GM23338 (cell line): ENCODE data around the gene ARFIP1. TPM values are rescaled to one million over a fixed set of nuclear protein-coding genes. Genes with fewer than 3 reads are reported as not detected.

Source experiments
- ATAC-seq: fragments of 200-7000 bp; cut with Tn5 transposase; 3 replicates; pipeline ENCODE4 v1.9.1; 2020
- DNase-seq: peaks from one replicate; pipeline ENCODE4 v3.0.0-alpha.2; 2015; ENCODE audit warnings: low spot score
- H2AFZ ChIP-seq: fragments of 200-600 bp; sonication (generic); 2 replicates; pipeline ENCODE4 v1.8.0; 2016; ENCODE audit warnings: antibody characterized with exemption, mild to moderate bottlenecking, moderate library complexity
- H3F3A ChIP-seq: fragments of 200-600 bp; sonication (generic); replicated peaks from 2 replicates; pipeline ENCODE4 v1.8.0; 2017; ENCODE audit warnings: antibody characterized with exemption, mixed run types, low read depth
- H3K27ac ChIP-seq: fragments of 200-600 bp; sonication (generic); 2 replicates; pipeline ENCODE4 v1.6.1; 2016; ENCODE audit warnings: low read depth
- H3K27me3 ChIP-seq: fragments of 200-600 bp; sonication (generic); 2 replicates; pipeline ENCODE4 v1.8.0; 2016; ENCODE audit warnings: mild to moderate bottlenecking, mixed run types, moderate library complexity; ENCODE audit not compliant: insufficient read depth
- H3K36me3 ChIP-seq: fragments of 200-600 bp; sonication (generic); 2 replicates; pipeline ENCODE4 v1.8.0; 2016; ENCODE audit warnings: mild to moderate bottlenecking; ENCODE audit not compliant: insufficient read depth
- H3K4me1 ChIP-seq: fragments of 200-600 bp; sonication (generic); 2 replicates; pipeline ENCODE4 v1.8.0; 2016; ENCODE audit warnings: mild to moderate bottlenecking, moderate library complexity; ENCODE audit not compliant: insufficient read depth
- H3K4me2 ChIP-seq: fragments of 200-600 bp; sonication (generic); 2 replicates; pipeline ENCODE4 v1.7.1; 2017; ENCODE audit warnings: mixed run types
- H3K4me3 ChIP-seq: fragments of 200-600 bp; sonication (generic); 2 replicates; pipeline ENCODE4 v1.6.1; 2016; ENCODE audit warnings: mixed run types
- H3K79me2 ChIP-seq: fragments of 200-600 bp; sonication (generic); replicated peaks from 2 replicates; pipeline ENCODE4 v1.8.0; 2017; ENCODE audit warnings: mild to moderate bottlenecking; ENCODE audit not compliant: insufficient read depth
- H3K9me2 ChIP-seq: fragments of 200-600 bp; sonication (generic); 2 replicates; pipeline ENCODE4 v1.8.0; 2017; ENCODE audit not compliant: insufficient read depth
- H4K20me1 ChIP-seq: fragments of 200-600 bp; sonication (generic); replicated peaks from 2 replicates; pipeline ENCODE4 v1.8.0; 2017; ENCODE audit warnings: mild to moderate bottlenecking; ENCODE audit not compliant: insufficient read depth
- H3K27ac Mint-ChIP-seq: 2 replicates; pipeline ENCODE4 v1.8.0; 2020; ENCODE audit warnings: inconsistent platforms, mild to moderate bottlenecking, moderate library complexity, mixed read lengths
- H3K27me3 Mint-ChIP-seq: 3 replicates; pipeline ENCODE4 v1.8.0; 2022; ENCODE audit warnings: low read depth, mild to moderate bottlenecking, moderate library complexity, mixed read lengths, inconsistent platforms; ENCODE audit not compliant: insufficient read depth, poor library complexity
- H3K36me3 Mint-ChIP-seq: 3 replicates; pipeline ENCODE4 v1.8.0; 2021; ENCODE audit warnings: low read depth, mild to moderate bottlenecking, inconsistent platforms, moderate library complexity, mixed read lengths
- H3K4me1 Mint-ChIP-seq: 3 replicates; pipeline ENCODE4 v1.8.0; 2020; ENCODE audit warnings: mild to moderate bottlenecking, inconsistent platforms, mixed read lengths
- H3K4me3 Mint-ChIP-seq: 3 replicates; pipeline ENCODE4 v1.8.0; 2021; ENCODE audit warnings: moderate library complexity, mild to moderate bottlenecking, inconsistent platforms, mixed read lengths
- H3K9me3 Mint-ChIP-seq: 3 replicates; pipeline ENCODE4 v1.8.0; 2020; ENCODE audit warnings: moderate library complexity, mild to moderate bottlenecking, inconsistent platforms, mixed read lengths
- CTCF ChIP-seq, 2 experiments: fragments of 200-600 bp in 1 of 2; sonication (generic) in 1 of 2; conservative IDR thresholded peaks; 2 replicates each; pipeline versions ENCODE4 v1.5.1 to v1.6.1; 2016 to 2017; ENCODE audit warnings: antibody characterized with exemption in 2 of 2, low read depth in 2 of 2, mild to moderate bottlenecking in 2 of 2, moderate library complexity in 1 of 2
- EZH2 ChIP-seq: fragments of 200-600 bp; sonication (generic); IDR thresholded peaks from one replicate; pipeline ENCODE4 v1.8.0; 2017; ENCODE audit warnings: antibody characterized with exemption, mild to moderate bottlenecking, low read depth; ENCODE audit not compliant: unreplicated experiment
- EZH2phosphoT487 ChIP-seq: fragments of 200-600 bp; sonication (generic); IDR thresholded peaks from one replicate; pipeline ENCODE4 v1.8.1; 2018; ENCODE audit warnings: antibody characterized with exemption; ENCODE audit not compliant: unreplicated experiment
- NANOG ChIP-seq: IDR thresholded peaks from 2 replicates; pipeline ENCODE4 v1.6.1; 2016; ENCODE audit warnings: antibody characterized with exemption, borderline replicate concordance
- STAT1 ChIP-seq: IDR thresholded peaks from one replicate; pipeline ENCODE4 v1.6.1; 2016; ENCODE audit warnings: antibody characterized with exemption; ENCODE audit not compliant: unreplicated experiment
- ZNF331 ChIP-seq: fragments of 250-450 bp; sonication (Bioruptor Pico); IDR thresholded peaks from 2 replicates; pipeline ENCODE4 v1.5.0; 2020; ENCODE audit warnings: low read depth, mild to moderate bottlenecking, moderate library complexity
- ZNF462 ChIP-seq: fragments of 250-450 bp; sonication (Bioruptor Pico); IDR thresholded peaks from 2 replicates; pipeline ENCODE4 v1.5.0; 2020; ENCODE audit warnings: mild to moderate bottlenecking, moderate library complexity
- polyA plus RNA-seq: library from polyadenylated mRNA; unstranded; fragments of >200 nt; fragmentation: Nextera tagmentation; extraction: Ambion mirVana; gene quantifications from 2 replicates; pipeline ENCODE4 v1.2.1, GENCODE V29; 2016
- total RNA-seq: library from RNA; depleted of rRNA; stranded (reverse); fragments of >200 nt; shearing (Covaris generic); gene quantifications from 2 replicates; pipeline ENCODE4 v1.2.3, GENCODE V29; 2014
- TF ChIP-seq, protein P1 (sequence below): IDR thresholded peaks from one replicate; pipeline ENCODE4 v1.6.1; 2018; ENCODE audit warnings: antibody characterized with exemption; ENCODE audit not compliant: unreplicated experiment

The ARFIP1 gene
- total and polyA plus RNA-seq, 2 experiments from 2014 or later = 46.0 to 49.6 TPM

DNA sequence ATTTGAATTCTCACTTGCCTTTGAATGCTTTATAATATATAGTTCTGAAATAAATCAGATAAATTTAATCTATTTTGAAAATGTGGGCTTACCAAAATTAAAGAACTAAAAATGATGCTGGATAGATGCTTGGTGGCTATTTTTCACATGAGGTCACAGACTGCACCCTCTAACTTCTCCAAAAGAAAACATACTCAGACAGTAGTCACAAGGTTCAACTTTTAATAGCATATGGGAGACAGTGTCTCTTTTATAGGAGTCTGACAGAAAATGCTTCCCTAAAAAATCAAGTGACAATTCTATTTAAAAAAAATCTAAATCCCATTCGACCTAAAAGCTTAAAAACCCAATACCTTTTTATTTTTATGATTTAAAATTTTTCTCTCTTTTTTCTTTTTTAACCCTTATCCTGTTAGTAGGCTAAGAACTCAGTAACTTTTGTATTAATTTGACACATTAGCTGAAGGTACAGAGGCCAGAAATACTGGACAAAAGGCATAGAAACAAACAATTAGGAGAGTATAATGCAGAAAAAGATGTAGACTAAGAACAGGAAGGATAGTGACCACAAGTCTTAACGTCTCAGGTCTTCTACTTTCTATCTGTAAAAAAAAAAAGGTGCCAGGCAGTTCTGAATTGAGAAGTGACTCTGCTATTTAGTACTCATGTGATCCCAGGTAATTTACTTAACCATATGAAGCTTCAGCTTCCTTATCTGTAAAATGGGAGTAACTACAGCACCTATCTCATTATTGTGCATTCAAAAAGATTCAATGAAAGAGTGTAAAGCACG, 7.8 kb upstream of the ARFIP1 start:
- no peaks in the 10 kb centered on the region for H3K9me2 ChIP-seq
- H3K27me3 Mint-ChIP-seq = peaks cover 2% of the 10 kb centered on the region
- H2AFZ ChIP-seq = no peak overlapping the region
- ATAC-seq (no peak), DNase-seq (no peak)
- H3F3A ChIP-seq = no peaks in the 10 kb centered on the region
- no peaks in the 10 kb centered on the region for H3K36me3 Mint-ChIP-seq
- no peak overlapping the region for H3K27ac Mint-ChIP-seq
- no peaks in the 10 kb centered on the region for H4K20me1 ChIP-seq
- TF ChIP-seq EZH2phosphoT487 = no peak
- no peak for TF ChIP-seq CTCF (conservative IDR thresholded peaks at IDR 0.05; ENCODE audit: low read depth in 2 of 2)
- no peak overlapping the region for H3K27ac ChIP-seq
- H3K27me3 ChIP-seq = no peaks in the 10 kb centered on the region
- 0 out of 2 replicates have a peak, but pooled peaks cover 4% of the 10 kb centered on the region for H3K79me2 ChIP-seq
- no peak overlapping the region for H3K4me3 Mint-ChIP-seq
- no peak overlapping the region for H3K4me2 ChIP-seq
- H3K4me1 Mint-ChIP-seq = no peaks in the 10 kb centered on the region
- no peak overlapping the region for H3K4me3 ChIP-seq
- no peaks in the 10 kb centered on the region for H3K4me1 ChIP-seq
- H3K36me3 ChIP-seq = no peaks in the 10 kb centered on the region
- no peaks in the 10 kb centered on the region for H3K9me3 Mint-ChIP-seq

DNA sequence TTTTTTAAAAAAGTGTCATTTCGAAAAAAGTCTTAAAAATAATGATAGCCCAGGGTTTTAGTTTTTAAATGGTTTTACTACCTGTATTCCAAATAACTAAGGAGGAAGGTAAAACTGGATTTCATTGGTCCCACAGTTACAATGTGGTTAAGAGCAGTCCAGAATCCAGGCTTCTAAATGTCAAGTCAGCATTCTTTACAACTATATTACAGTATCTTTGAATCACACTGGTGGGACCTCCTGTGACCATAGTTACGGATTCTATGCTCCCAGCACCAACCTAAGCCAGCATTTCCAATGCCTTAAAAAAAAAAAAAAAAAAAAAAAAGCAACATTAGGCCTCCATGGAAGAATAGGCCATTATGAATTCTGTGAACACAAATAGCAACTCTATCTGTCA, 6.4 kb upstream of the ARFIP1 start:
- Histone ChIP-seq H3K27me3 (no peaks in the 10 kb centered on the region), H3K4me3 (no peak overlapping the region), H3K9me2 (no peaks in the 10 kb centered on the region), H3K27ac (no peak overlapping the region), H4K20me1 (no peaks in the 10 kb centered on the region), H3K4me1 (peaks cover 1% of the 10 kb centered on the region; the same call in 1 of the 2 replicates), H3K36me3 (no peaks in the 10 kb centered on the region), H2AFZ (no peak overlapping the region), H3K79me2 (peaks cover 8% of the 10 kb centered on the region; the same call in 1 of the 2 replicates), H3F3A (no peaks in the 10 kb centered on the region), H3K4me2 (no peak overlapping the region)
- DNase-seq = no peak
- Mint-ChIP-seq H3K36me3 (no peaks in the 10 kb centered on the region), H3K9me3 (no peaks in the 10 kb centered on the region), H3K27ac (no peak overlapping the region), H3K27me3 (peaks cover 2% of the 10 kb centered on the region), H3K4me3 (no peak overlapping the region), H3K4me1 (peaks cover 7% of the 10 kb centered on the region; the same call in 2 of the 3 replicates)
- ATAC-seq = no peak
- TF ChIP-seq ZNF331 = no peak
- TF ChIP-seq NANOG = no peak
- TF ChIP-seq, protein P1, sequence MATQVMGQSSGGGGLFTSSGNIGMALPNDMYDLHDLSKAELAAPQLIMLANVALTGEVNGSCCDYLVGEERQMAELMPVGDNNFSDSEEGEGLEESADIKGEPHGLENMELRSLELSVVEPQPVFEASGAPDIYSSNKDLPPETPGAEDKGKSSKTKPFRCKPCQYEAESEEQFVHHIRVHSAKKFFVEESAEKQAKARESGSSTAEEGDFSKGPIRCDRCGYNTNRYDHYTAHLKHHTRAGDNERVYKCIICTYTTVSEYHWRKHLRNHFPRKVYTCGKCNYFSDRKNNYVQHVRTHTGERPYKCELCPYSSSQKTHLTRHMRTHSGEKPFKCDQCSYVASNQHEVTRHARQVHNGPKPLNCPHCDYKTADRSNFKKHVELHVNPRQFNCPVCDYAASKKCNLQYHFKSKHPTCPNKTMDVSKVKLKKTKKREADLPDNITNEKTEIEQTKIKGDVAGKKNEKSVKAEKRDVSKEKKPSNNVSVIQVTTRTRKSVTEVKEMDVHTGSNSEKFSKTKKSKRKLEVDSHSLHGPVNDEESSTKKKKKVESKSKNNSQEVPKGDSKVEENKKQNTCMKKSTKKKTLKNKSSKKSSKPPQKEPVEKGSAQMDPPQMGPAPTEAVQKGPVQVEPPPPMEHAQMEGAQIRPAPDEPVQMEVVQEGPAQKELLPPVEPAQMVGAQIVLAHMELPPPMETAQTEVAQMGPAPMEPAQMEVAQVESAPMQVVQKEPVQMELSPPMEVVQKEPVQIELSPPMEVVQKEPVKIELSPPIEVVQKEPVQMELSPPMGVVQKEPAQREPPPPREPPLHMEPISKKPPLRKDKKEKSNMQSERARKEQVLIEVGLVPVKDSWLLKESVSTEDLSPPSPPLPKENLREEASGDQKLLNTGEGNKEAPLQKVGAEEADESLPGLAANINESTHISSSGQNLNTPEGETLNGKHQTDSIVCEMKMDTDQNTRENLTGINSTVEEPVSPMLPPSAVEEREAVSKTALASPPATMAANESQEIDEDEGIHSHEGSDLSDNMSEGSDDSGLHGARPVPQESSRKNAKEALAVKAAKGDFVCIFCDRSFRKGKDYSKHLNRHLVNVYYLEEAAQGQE = no peak
- TF ChIP-seq ZNF462 (CRISPR knock-in tag) = no peak
- no peak for TF ChIP-seq EZH2phosphoT487
- TF ChIP-seq STAT1 = no peak
- TF ChIP-seq EZH2 = no peak
